Mammary epithelial cell (primary cell): ENCODE measurements around the gene SFTPB.

Experiments
- CTCF ChIP-seq, 2 donors: IDR thresholded peaks in 1 of 2; conservative IDR thresholded peaks in 1 of 2; 2 replicates each; pipeline ENCODE4 v1.5.1; 2011 to 2012; ENCODE audit warnings: inconsistent platforms in 2 of 2, low read length in 2 of 2, mild to moderate bottlenecking in 2 of 2, control low read depth in 1 of 2, low read depth in 1 of 2; ENCODE audit not compliant: insufficient read depth in 1 of 2; ENCODE audit errors: extremely low read depth in 1 of 2
- EZH2 ChIP-seq: IDR thresholded peaks from 2 replicates; pipeline ENCODE4 v1.6.1; 2012; ENCODE audit warnings: low read length, inconsistent platforms, borderline replicate concordance

DNA sequence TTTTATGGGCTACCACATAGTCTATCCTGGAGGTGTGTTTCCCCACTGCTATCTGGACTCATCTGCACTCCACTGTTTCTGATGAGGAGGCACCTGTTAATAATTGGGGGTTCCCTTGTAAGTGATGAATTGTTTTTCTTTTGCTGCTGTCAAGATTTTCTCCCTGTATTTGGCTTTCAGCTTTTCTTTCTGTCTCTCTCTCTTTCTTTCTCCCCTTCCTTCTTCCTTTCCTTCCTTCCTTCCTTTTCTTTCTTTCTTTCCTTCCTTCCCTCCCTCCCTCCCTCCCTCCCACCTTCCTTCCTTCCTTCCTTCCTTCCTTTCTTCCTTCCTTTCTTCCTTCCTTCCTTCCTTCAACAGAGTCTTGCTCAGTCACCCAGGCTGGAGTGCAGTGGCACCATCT lies 35.3 kb upstream of the SFTPB start:
- TF ChIP-seq CTCF (conservative IDR thresholded peaks at IDR 0.05 in 1 of 2, IDR thresholded peaks at IDR 0.05 in 1 of 2; ENCODE audit: extremely low read depth in 1 of 2, insufficient read depth in 1 of 2, low read depth in 1 of 2, low read length in 2 of 2): no peak
- TF ChIP-seq EZH2: no peak
